HFFc6 (cell line): Measurements from ENCODE around the gene ST7. TPM values are rescaled to one million over a fixed set of nuclear protein-coding genes. Genes with fewer than 3 reads are reported as not detected.

Experiments used
- DNase-seq: peaks from one replicate; pipeline ENCODE4 v3.0.0-alpha.2; 2018
- H3K27ac Mint-ChIP-seq: 2 replicates; pipeline ENCODE4 v1.8.0; 2020; ENCODE audit warnings: mild to moderate bottlenecking, mixed read lengths
- H3K27me3 Mint-ChIP-seq: 2 replicates; pipeline ENCODE4 v1.8.0; 2021; ENCODE audit warnings: mild to moderate bottlenecking, moderate library complexity, mixed read lengths; ENCODE audit not compliant: insufficient read depth
- H3K36me3 Mint-ChIP-seq: 2 replicates; pipeline ENCODE4 v1.8.0; 2021; ENCODE audit warnings: low read depth, mixed read lengths
- H3K4me1 Mint-ChIP-seq: 2 replicates; pipeline ENCODE4 v1.8.0; 2020; ENCODE audit warnings: low read depth, mixed read lengths
- H3K4me3 Mint-ChIP-seq: 2 replicates; pipeline ENCODE4 v1.8.0; 2020; ENCODE audit warnings: mild to moderate bottlenecking, moderate library complexity, mixed read lengths
- H3K9me3 Mint-ChIP-seq: 2 replicates; pipeline ENCODE4 v1.8.0; 2020; ENCODE audit warnings: mild to moderate bottlenecking, mixed read lengths
- total RNA-seq, 6 experiments: library from RNA; stranded (reverse); fragmentation: NEBNext Ultra II Directional; extraction: Animal tissue kit (Norgen Biotek cat#: 25700); gene quantifications; 2 replicates in 1 of 6; 3 replicates in 5 of 6; pipeline ENCODE4 v1.2.3, GENCODE V29; 2021
- TF ChIP-seq, protein P1 (sequence below): fragments of 200-600 bp; sonication (generic); IDR thresholded peaks from 2 replicates; pipeline ENCODE4 v1.5.0; 2021; ENCODE audit warnings: antibody characterized with exemption, mild to moderate bottlenecking

ST7 gene
- total RNA-seq, 6 experiments from 2014 or later, result 13.5 to 18.8 (median 16.8) TPM

GRCh38 chr7:117074378-117074777, 121.1 kb downstream of the ST7 start:
- Mint-ChIP-seq H3K36me3 (peaks cover 5% of the 10 kb centered on the region; the same call in 1 of the 2 replicates), H3K9me3 (no peaks in the 10 kb centered on the region), H3K27me3 (no peaks in the 10 kb centered on the region), H3K4me1 (peaks cover 23% of the 10 kb centered on the region), H3K4me3 (no peak overlapping the region), H3K27ac (no peak overlapping the region)
- TF ChIP-seq, protein P1, sequence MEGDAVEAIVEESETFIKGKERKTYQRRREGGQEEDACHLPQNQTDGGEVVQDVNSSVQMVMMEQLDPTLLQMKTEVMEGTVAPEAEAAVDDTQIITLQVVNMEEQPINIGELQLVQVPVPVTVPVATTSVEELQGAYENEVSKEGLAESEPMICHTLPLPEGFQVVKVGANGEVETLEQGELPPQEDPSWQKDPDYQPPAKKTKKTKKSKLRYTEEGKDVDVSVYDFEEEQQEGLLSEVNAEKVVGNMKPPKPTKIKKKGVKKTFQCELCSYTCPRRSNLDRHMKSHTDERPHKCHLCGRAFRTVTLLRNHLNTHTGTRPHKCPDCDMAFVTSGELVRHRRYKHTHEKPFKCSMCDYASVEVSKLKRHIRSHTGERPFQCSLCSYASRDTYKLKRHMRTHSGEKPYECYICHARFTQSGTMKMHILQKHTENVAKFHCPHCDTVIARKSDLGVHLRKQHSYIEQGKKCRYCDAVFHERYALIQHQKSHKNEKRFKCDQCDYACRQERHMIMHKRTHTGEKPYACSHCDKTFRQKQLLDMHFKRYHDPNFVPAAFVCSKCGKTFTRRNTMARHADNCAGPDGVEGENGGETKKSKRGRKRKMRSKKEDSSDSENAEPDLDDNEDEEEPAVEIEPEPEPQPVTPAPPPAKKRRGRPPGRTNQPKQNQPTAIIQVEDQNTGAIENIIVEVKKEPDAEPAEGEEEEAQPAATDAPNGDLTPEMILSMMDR, result no peak
- no peak for DNase-seq

DNA sequence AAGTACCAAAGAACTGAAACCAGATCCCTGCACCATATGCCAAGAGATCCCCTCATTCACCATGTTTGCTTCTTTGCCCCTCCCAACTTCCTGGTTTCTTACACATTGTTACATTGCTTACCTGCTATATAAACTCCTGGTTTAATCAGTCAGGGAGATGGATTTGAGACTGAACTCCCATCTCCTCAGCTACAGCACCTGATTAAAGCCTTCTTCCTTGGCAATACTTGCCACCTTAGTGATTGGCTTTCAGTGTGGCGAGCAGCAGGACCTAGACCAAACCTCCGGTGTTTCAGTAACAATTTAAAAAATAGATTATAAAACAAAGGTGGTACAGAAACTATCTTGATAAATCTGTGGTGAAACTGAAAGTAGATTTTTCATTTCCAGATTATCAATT, 122.6 kb downstream of the ST7 start:
- no peaks in the 10 kb centered on the region for H3K27me3 Mint-ChIP-seq
- H3K4me3 Mint-ChIP-seq, result no peak overlapping the region
- H3K36me3 Mint-ChIP-seq, result peaks cover 5% of the 10 kb centered on the region; the same call in 1 of the 2 replicates
- H3K27ac Mint-ChIP-seq, result no peak overlapping the region
- no peaks in the 10 kb centered on the region for H3K9me3 Mint-ChIP-seq
- TF ChIP-seq, protein P1, result no peak
- no peak for DNase-seq
- H3K4me1 Mint-ChIP-seq, result peaks cover 23% of the 10 kb centered on the region

GRCh38 chr7:117076426-117076943, 123.2 kb downstream of the ST7 start:
- TF ChIP-seq, protein P1, result no peak
- Mint-ChIP-seq H3K4me3 (no peak overlapping the region), H3K36me3 (peaks cover 5% of the 10 kb centered on the region; the same call in 1 of the 2 replicates), H3K27ac (no peak overlapping the region), H3K27me3 (no peaks in the 10 kb centered on the region), H3K4me1 (peaks cover 22% of the 10 kb centered on the region), H3K9me3 (no peaks in the 10 kb centered on the region)
- DNase-seq, result no peak

- no peak for DNase-seq
- H3K36me3 Mint-ChIP-seq, result peaks cover 5% of the 10 kb centered on the region; the same call in 1 of the 2 replicates
- TF ChIP-seq, protein P1, result no peak
- no peaks in the 10 kb centered on the region for H3K27me3 Mint-ChIP-seq
- H3K9me3 Mint-ChIP-seq, result no peaks in the 10 kb centered on the region
- no peak overlapping the region for H3K4me3 Mint-ChIP-seq
- H3K27ac Mint-ChIP-seq, result no peak overlapping the region
- peaks cover 14% of the 10 kb centered on the region for H3K4me1 Mint-ChIP-seq
Measured at GRCh38 chr7:117077658-117078057, 124.4 kb downstream of the ST7 start.

DNA sequence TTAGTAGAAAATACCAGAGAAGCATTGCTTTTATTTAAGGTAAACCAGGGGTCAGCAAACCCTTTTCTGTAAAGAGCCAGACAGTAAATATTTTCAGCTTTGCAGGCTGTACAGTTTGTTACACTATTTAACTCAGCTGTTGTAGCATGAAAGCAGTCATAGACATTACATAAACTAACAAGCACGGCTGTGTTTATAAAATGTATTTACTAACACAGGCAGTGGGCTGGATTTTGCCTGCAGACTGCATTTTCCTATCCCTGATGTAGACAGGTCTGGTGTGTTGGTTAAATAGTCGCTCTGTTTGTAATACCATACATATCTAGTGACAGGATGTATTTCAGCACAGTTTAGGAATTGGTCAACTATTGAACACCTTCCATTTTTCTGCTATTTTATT, 129.3 kb downstream of the ST7 start:
- H3K9me3 Mint-ChIP-seq, result no peaks in the 10 kb centered on the region
- H3K4me3 Mint-ChIP-seq, result no peak overlapping the region
- H3K27me3 Mint-ChIP-seq, result peaks cover 1% of the 10 kb centered on the region; the same call in 1 of the 2 replicates
- no peaks in the 10 kb centered on the region for H3K36me3 Mint-ChIP-seq
- H3K27ac Mint-ChIP-seq, result no peak overlapping the region
- H3K4me1 Mint-ChIP-seq, result peaks cover 41% of the 10 kb centered on the region
- DNase-seq, result no peak
- TF ChIP-seq, protein P1, result no peak
